ENCODE data around the gene MRPL52. TPM values are rescaled to one million over a fixed set of nuclear protein-coding genes. Genes with fewer than 3 reads are reported as not detected.

MRPL52 gene
- total RNA-seq (58.0 and 97.9 TPM in 2 replicates), polyA plus RNA-seq (246 and 259 TPM in 2 replicates)

DNA sequence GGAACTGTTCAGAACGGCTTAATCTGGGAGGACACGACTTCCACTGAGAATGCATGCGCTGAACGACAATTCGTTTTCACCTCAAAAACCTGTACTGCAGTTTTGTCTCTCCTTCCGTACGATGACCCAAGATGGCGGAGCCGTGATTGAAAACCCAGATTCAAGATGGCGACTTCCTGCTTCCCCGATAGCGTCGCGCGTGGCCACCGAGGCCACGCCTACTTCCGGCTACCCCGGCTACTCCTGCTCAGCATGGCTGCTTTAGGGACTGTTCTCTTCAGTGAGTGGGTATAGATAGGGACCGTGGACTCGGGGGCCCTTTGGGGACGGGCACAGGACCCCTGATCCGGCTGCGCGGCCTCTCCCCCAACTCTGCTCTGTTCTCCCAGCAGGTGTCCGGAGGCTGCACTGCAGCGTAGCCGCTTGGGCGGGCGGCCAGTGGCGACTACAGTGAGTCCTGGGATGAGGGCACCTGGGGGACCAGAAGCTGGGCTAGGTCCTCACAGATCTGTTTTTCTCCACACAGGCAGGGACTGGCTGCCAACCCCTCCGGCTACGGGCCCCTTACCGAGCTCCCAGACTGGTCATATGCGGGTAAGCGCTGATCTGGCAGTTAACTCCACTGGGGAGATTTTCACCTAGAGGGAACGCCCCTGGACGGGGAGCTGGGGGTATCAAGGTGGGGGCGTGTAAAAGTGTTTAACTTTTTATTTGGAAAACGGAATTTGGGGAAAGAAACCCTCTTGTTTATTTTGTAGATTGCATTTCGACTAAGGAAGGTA, at the start of gene MRPL52:
TSS of gene MRPL52 (plus strand) at position 227 of the 782 bp plus-strand sequence. CDS start at position 253, 26 bp downstream.
- no peaks in the 10 kb centered on the region for H3K27me3 ChIP-seq
- DNase-seq (ENCODE audit: low read depth in 1 of 2, low spot score in 1 of 2) = peak; percentile 91 to 92
- H3K27ac ChIP-seq = peak within 1 kb of the TSS; percentile 67
- peak within 1 kb of the TSS; percentile 71 for H3K4me3 ChIP-seq
- H3K36me3 ChIP-seq = peaks cover 12% of the 10 kb centered on the region
- no peaks in the 10 kb centered on the region for H3K9me3 ChIP-seq (ENCODE audit: low read depth)
- TF ChIP-seq, protein P1, sequence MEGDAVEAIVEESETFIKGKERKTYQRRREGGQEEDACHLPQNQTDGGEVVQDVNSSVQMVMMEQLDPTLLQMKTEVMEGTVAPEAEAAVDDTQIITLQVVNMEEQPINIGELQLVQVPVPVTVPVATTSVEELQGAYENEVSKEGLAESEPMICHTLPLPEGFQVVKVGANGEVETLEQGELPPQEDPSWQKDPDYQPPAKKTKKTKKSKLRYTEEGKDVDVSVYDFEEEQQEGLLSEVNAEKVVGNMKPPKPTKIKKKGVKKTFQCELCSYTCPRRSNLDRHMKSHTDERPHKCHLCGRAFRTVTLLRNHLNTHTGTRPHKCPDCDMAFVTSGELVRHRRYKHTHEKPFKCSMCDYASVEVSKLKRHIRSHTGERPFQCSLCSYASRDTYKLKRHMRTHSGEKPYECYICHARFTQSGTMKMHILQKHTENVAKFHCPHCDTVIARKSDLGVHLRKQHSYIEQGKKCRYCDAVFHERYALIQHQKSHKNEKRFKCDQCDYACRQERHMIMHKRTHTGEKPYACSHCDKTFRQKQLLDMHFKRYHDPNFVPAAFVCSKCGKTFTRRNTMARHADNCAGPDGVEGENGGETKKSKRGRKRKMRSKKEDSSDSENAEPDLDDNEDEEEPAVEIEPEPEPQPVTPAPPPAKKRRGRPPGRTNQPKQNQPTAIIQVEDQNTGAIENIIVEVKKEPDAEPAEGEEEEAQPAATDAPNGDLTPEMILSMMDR (IDR thresholded peaks at IDR 0.05; ENCODE audit: low read depth, low read length) = no peak
- H3K4me1 ChIP-seq (ENCODE audit: low read depth) = no peaks in the 10 kb centered on the region

- peak; percentile 30 to 48 for DNase-seq (ENCODE audit: low read depth in 1 of 2, low spot score in 1 of 2)
- TF ChIP-seq, protein P1 (IDR thresholded peaks at IDR 0.05; ENCODE audit: low read depth, low read length) = no peak
Observed at GRCh38 chr14:22780105-22780679, 49.5 kb upstream of the MRPL52 start.

DNA sequence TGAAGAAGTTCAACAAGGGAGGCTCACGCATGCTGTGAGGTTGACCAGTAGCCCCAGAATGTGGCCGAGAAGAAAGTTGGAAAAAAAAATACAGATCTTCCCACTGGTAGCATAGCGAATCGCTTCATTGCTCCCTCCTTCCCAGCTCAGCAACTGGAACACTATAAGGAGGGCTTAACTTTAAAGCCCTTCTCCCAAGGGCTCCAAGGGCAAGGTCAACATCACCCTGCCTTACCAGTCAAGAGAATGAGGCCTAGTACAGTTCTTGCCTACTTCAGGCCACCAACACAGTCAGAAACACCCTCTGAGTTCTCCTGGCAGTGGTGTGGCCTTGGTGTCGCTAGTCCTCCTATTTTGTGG, 48.8 kb upstream of the MRPL52 start:
- Histone ChIP-seq H3K27me3 (no peaks in the 10 kb centered on the region), H3K4me3 (no peak overlapping the region), H3K27ac (no peak overlapping the region), H3K9me3 (ENCODE audit: low read depth) (no peaks in the 10 kb centered on the region), H3K4me1 (ENCODE audit: low read depth) (peaks cover 8% of the 10 kb centered on the region), H3K36me3 (no peaks in the 10 kb centered on the region)
- DNase-seq (ENCODE audit: low read depth in 1 of 2, low spot score in 1 of 2) = no peak
- TF ChIP-seq, protein P1 (IDR thresholded peaks at IDR 0.05; ENCODE audit: low read depth, low read length) = no peak

More at GRCh38 chr14:22780105-22780679, 49.5 kb upstream of the MRPL52 start:
- Histone ChIP-seq H3K27ac (peak overlapping the region; percentile 49), H3K27me3 (no peaks in the 10 kb centered on the region), H3K9me3 (ENCODE audit: low read depth) (no peaks in the 10 kb centered on the region), H3K36me3 (no peaks in the 10 kb centered on the region), H3K4me3 (no peak overlapping the region), H3K4me1 (ENCODE audit: low read depth) (peaks cover 8% of the 10 kb centered on the region)

GRCh38 chr14:22781301-22781991, 48.2 kb upstream of the MRPL52 start:
- TF ChIP-seq, protein P1 (IDR thresholded peaks at IDR 0.05; ENCODE audit: low read depth, low read length) = no peak
- Histone ChIP-seq H3K27me3 (no peaks in the 10 kb centered on the region), H3K36me3 (no peaks in the 10 kb centered on the region), H3K4me3 (no peak overlapping the region), H3K9me3 (ENCODE audit: low read depth) (no peaks in the 10 kb centered on the region), H3K27ac (no peak overlapping the region), H3K4me1 (ENCODE audit: low read depth) (peaks cover 8% of the 10 kb centered on the region)
- no peak for DNase-seq (ENCODE audit: low read depth in 1 of 2, low spot score in 1 of 2)

- TF ChIP-seq, protein P1 (IDR thresholded peaks at IDR 0.05; ENCODE audit: low read depth, low read length) = no peak
- H3K4me1 ChIP-seq (ENCODE audit: low read depth) = no peaks in the 10 kb centered on the region
- no peaks in the 10 kb centered on the region for H3K36me3 ChIP-seq
- H3K27me3 ChIP-seq = no peaks in the 10 kb centered on the region
- H3K27ac ChIP-seq = no peak overlapping the region
- no peak for DNase-seq (ENCODE audit: low read depth in 1 of 2, low spot score in 1 of 2)
- no peaks in the 10 kb centered on the region for H3K9me3 ChIP-seq (ENCODE audit: low read depth)
- no peak overlapping the region for H3K4me3 ChIP-seq
Observed at GRCh38 chr14:22786685-22787084, 43.0 kb upstream of the MRPL52 start.
